ENCODE measurements around the gene KRTAP4-3.

KRTAP4-3 gene

GRCh38 chr17:41131979-41132378, 36.0 kb downstream of the KRTAP4-3 start:
- Histone ChIP-seq H3K27ac (ENCODE audit: low read depth, low read length, poor library complexity, severe bottlenecking) (no peak overlapping the region), H3F3A (ENCODE audit: insufficient read depth, low read length) (no peaks in the 10 kb centered on the region), H3K36me3 (ENCODE audit: insufficient read depth, low read length) (no peaks in the 10 kb centered on the region), H3K27me3 (ENCODE audit: insufficient read depth, low read length) (no peaks in the 10 kb centered on the region), H3K4me3 (ENCODE audit: low read depth, low read length, poor library complexity, severe bottlenecking) (no peak overlapping the region), H3K4me2 (ENCODE audit: low read length) (no peak overlapping the region), H3K4me1 (ENCODE audit: insufficient read depth, low read length, severe bottlenecking) (no peaks in the 10 kb centered on the region), H3K9me2 (ENCODE audit: low read depth, low read length) (no peaks in the 10 kb centered on the region), H2AFZ (ENCODE audit: low read length) (no peak overlapping the region), H3K79me2 (ENCODE audit: insufficient read depth, low read length) (no peaks in the 10 kb centered on the region), H4K20me1 (ENCODE audit: insufficient read depth, low read length) (no peaks in the 10 kb centered on the region), H3K9me3 (ENCODE audit: low read length) (no peaks in the 10 kb centered on the region), H3K9ac (ENCODE audit: low read length) (no peak overlapping the region)
- TF ChIP-seq, protein P1, sequence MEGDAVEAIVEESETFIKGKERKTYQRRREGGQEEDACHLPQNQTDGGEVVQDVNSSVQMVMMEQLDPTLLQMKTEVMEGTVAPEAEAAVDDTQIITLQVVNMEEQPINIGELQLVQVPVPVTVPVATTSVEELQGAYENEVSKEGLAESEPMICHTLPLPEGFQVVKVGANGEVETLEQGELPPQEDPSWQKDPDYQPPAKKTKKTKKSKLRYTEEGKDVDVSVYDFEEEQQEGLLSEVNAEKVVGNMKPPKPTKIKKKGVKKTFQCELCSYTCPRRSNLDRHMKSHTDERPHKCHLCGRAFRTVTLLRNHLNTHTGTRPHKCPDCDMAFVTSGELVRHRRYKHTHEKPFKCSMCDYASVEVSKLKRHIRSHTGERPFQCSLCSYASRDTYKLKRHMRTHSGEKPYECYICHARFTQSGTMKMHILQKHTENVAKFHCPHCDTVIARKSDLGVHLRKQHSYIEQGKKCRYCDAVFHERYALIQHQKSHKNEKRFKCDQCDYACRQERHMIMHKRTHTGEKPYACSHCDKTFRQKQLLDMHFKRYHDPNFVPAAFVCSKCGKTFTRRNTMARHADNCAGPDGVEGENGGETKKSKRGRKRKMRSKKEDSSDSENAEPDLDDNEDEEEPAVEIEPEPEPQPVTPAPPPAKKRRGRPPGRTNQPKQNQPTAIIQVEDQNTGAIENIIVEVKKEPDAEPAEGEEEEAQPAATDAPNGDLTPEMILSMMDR (IDR thresholded peaks at IDR 0.05; ENCODE audit: low read length): no peak
- TF ChIP-seq EZH2 (IDR thresholded peaks at IDR 0.05; ENCODE audit: borderline replicate concordance, low read length): no peak

DNA sequence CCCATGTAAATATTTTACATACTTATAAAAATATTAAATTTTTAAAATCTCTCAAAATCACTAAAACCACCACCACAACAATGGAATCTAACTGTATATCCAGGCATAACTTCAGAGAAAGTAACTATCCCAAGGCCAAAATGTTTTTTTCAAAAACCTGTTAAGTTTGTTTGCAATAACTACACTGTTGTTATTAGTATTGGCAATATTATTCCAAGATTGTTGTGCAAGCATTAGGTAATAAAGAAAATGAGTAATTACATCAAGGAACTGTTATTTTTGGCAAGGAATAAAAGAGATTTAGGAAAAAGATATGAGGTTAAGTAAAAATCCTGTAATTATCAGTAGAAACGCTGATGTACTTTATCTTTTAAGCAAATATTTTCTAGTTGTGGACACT, 40.6 kb downstream of the KRTAP4-3 start:
- Histone ChIP-seq H3K9ac (ENCODE audit: low read length) (no peak overlapping the region), H3K79me2 (ENCODE audit: insufficient read depth, low read length) (no peaks in the 10 kb centered on the region), H3K4me1 (ENCODE audit: insufficient read depth, low read length, severe bottlenecking) (no peaks in the 10 kb centered on the region), H3K27ac (ENCODE audit: low read depth, low read length, poor library complexity, severe bottlenecking) (no peak overlapping the region), H3K4me2 (ENCODE audit: low read length) (no peak overlapping the region), H3K27me3 (ENCODE audit: insufficient read depth, low read length) (no peaks in the 10 kb centered on the region), H2AFZ (ENCODE audit: low read length) (no peak overlapping the region), H3F3A (ENCODE audit: insufficient read depth, low read length) (no peaks in the 10 kb centered on the region), H3K36me3 (ENCODE audit: insufficient read depth, low read length) (no peaks in the 10 kb centered on the region), H3K9me2 (ENCODE audit: low read depth, low read length) (no peaks in the 10 kb centered on the region), H3K4me3 (ENCODE audit: low read depth, low read length, poor library complexity, severe bottlenecking) (no peak overlapping the region), H3K9me3 (ENCODE audit: low read length) (no peaks in the 10 kb centered on the region), H4K20me1 (ENCODE audit: insufficient read depth, low read length) (no peaks in the 10 kb centered on the region)
- no peak for TF ChIP-seq EZH2 (IDR thresholded peaks at IDR 0.05; ENCODE audit: borderline replicate concordance, low read length)
- TF ChIP-seq, protein P1 (IDR thresholded peaks at IDR 0.05; ENCODE audit: low read length): no peak

- no peaks in the 10 kb centered on the region for H3K4me1 ChIP-seq (ENCODE audit: insufficient read depth, low read length, severe bottlenecking)
- H3K36me3 ChIP-seq (ENCODE audit: insufficient read depth, low read length): no peaks in the 10 kb centered on the region
- H3K9me3 ChIP-seq (ENCODE audit: low read length): no peaks in the 10 kb centered on the region
- H3K9me2 ChIP-seq (ENCODE audit: low read depth, low read length): no peaks in the 10 kb centered on the region
- H3K27ac ChIP-seq (ENCODE audit: low read depth, low read length, poor library complexity, severe bottlenecking): no peak overlapping the region
- H3K79me2 ChIP-seq (ENCODE audit: insufficient read depth, low read length): no peaks in the 10 kb centered on the region
- no peaks in the 10 kb centered on the region for H3K27me3 ChIP-seq (ENCODE audit: insufficient read depth, low read length)
- no peaks in the 10 kb centered on the region for H3F3A ChIP-seq (ENCODE audit: insufficient read depth, low read length)
- TF ChIP-seq EZH2 (IDR thresholded peaks at IDR 0.05; ENCODE audit: borderline replicate concordance, low read length): no peak
- TF ChIP-seq, protein P1 (IDR thresholded peaks at IDR 0.05; ENCODE audit: low read length): no peak
- no peak overlapping the region for H2AFZ ChIP-seq (ENCODE audit: low read length)
- no peak overlapping the region for H3K9ac ChIP-seq (ENCODE audit: low read length)
- H3K4me2 ChIP-seq (ENCODE audit: low read length): no peak overlapping the region
- H4K20me1 ChIP-seq (ENCODE audit: insufficient read depth, low read length): no peaks in the 10 kb centered on the region
- no peak overlapping the region for H3K4me3 ChIP-seq (ENCODE audit: low read depth, low read length, poor library complexity, severe bottlenecking)
These were observed 41.6 kb downstream of the KRTAP4-3 start for GRCh38 chr17:41126412-41126811.

Data from OCI-LY1 (cell line).